Tibial nerve (tissue), 4 donors: ENCODE data around the gene GJB2.

ENCODE experiments used
- CTCF ChIP-seq, 5 experiments: fragments of 200-600 bp in 3 of 5; fragments of 450-650 bp in 2 of 5; sonication (generic) in 3 of 5; IDR thresholded peaks; one replicate each; pipeline ENCODE4 v1.5.1; 2016 to 2019; ENCODE audit warnings: antibody characterized with exemption in 5 of 5, mild to moderate bottlenecking in 3 of 5, moderate library complexity in 2 of 5
- EP300 ChIP-seq, 2 donors: sonication (generic); formaldehyde crosslinking; IDR thresholded peaks; one replicate each; pipeline ENCODE4 v1.6.1; 2017; ENCODE audit warnings: antibody characterized with exemption in 2 of 2, mild to moderate bottlenecking in 1 of 2
- POLR2A ChIP-seq, 2 donors: fragments of 450-650 bp; IDR thresholded peaks; one replicate each; pipeline ENCODE4 v1.6.1; 2017; ENCODE audit warnings: antibody characterized with exemption in 2 of 2, mild to moderate bottlenecking in 2 of 2, moderate library complexity in 2 of 2

DNA sequence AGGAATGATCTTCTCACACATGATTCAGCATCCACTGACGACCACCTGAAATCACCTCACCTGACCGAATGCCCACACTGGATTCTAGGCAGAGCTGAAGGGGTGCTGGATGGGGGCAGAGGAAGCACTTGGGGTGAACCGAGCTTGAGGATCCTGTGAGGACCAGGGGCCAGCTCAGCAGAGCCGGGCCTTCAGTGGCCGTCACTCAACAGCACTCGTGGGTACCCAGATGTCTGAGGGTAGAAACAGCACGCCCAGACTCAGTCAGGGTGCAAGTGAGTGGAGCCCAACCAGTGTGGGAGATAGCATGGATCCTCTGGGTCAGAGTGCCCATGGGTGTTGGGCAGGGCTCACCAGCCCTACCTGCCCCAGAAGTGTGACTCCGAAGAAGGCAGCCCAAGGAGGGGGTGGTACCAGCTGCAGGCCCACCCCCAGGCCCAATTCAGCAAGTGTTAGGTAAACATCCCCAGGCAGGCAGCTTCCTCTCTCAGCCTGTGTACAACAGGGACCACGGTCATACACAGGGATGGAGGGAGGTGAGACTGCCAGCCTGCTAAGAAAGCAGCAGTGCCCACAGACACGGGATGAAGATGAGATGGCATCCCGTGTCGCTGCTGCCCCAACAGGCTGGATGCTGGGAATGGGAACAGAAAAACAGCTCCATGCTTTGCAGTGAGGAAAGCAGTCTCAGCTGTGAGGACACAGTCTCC is 48.4 kb downstream of the GJB2 start:
- TF ChIP-seq CTCF (IDR thresholded peaks at IDR 0.05) (no peak), EP300 (IDR thresholded peaks at IDR 0.05) (no peak), POLR2A (IDR thresholded peaks at IDR 0.05) (no peak)
